Activated CD4-positive, CD25-positive, alpha-beta regulatory T cell (primary cell): Measurements from ENCODE around the gene WDR93.

Experiments used
- DNase-seq, 4 experiments: peaks; one replicate each; lab custom pipeline; 2025; lab: John Stamatoyannopoulos, UW

WDR93 gene

GRCh38 chr15:89662893-89663626 is 27.6 kb upstream of the WDR93 start:
- no peak for DNase-seq

GRCh38 chr15:89664441-89665350 is 25.9 kb upstream of the WDR93 start:
- DNase-seq, result no peak

GRCh38 chr15:89665449-89666181 is 25.0 kb upstream of the WDR93 start:
- DNase-seq, result no peak

- no peak for DNase-seq
Measured at GRCh38 chr15:89666184-89666857, 24.3 kb upstream of the WDR93 start.

GRCh38 chr15:89666858-89667705 is 23.5 kb upstream of the WDR93 start:
- no peak for DNase-seq

GRCh38 chr15:89667706-89667960 is 23.0 kb upstream of the WDR93 start:
- DNase-seq, result no peak

GRCh38 chr15:89668171-89668570 is 22.4 kb upstream of the WDR93 start:
- DNase-seq, result no peak

GRCh38 chr15:89669309-89669865 is 21.2 kb upstream of the WDR93 start:
- no peak for DNase-seq

- DNase-seq, result no peak
Measured at GRCh38 chr15:89669941-89670340, 20.7 kb upstream of the WDR93 start.

- DNase-seq, result no peak
Measured at GRCh38 chr15:89670971-89671560, 19.5 kb upstream of the WDR93 start.

- DNase-seq, result no peak
Measured at GRCh38 chr15:89671687-89672086, 18.9 kb upstream of the WDR93 start.

GRCh38 chr15:89672221-89673164 is 18.1 kb upstream of the WDR93 start:
- no peak for DNase-seq

- no peak for DNase-seq
Measured at GRCh38 chr15:89673165-89673512, 17.5 kb upstream of the WDR93 start.

- no peak for DNase-seq
Measured at GRCh38 chr15:89674526-89674925, 16.1 kb upstream of the WDR93 start.

GRCh38 chr15:89675606-89676005 is 15.0 kb upstream of the WDR93 start:
- no peak for DNase-seq

- no peak for DNase-seq
Measured at GRCh38 chr15:89677381-89677780, 13.2 kb upstream of the WDR93 start.

GRCh38 chr15:89679212-89679611 is 11.4 kb upstream of the WDR93 start, which contains the start of gene PLIN1:
Gene PLIN1, minus strand, starts transcription at chr15:89679367. Its CDS starts 1,878 bp downstream, at chr15:89677489.
- DNase-seq, result no peak

- DNase-seq, result no peak
Measured at GRCh38 chr15:89680282-89680873, 10.2 kb upstream of the WDR93 start.

GRCh38 chr15:89681146-89681545 is 9.5 kb upstream of the WDR93 start:
- no peak for DNase-seq
